Hematopoietic multipotent progenitor cell (in vitro differentiated cells): ENCODE data around the gene POLR1D. TPM values are rescaled to one million over a fixed set of nuclear protein-coding genes. Genes with fewer than 3 reads are reported as not detected.

Experiments used
- DNase-seq, 3 donors: peaks; one replicate each; pipeline ENCODE4 v3.0.0-alpha.2; 2011 to 2015; ENCODE audit warnings: low read depth in 2 of 3, low spot score in 2 of 3
- total RNA-seq: library from RNA; depleted of rRNA; stranded (reverse); fragments of >200 nt; gene quantifications from one replicate; pipeline ENCODE4 v1.2.3, GENCODE V29; 2012

Gene POLR1D
- total RNA-seq, 1 donor = 68.7 TPM

GRCh38 chr13:27637289-27637626, 15.6 kb downstream of the POLR1D start:
- DNase-seq = no peak

GRCh38 chr13:27638001-27638400, 16.3 kb downstream of the POLR1D start:
- DNase-seq = no peak

GRCh38 chr13:27638521-27638920, 16.8 kb downstream of the POLR1D start:
- no peak for DNase-seq

GRCh38 chr13:27639186-27639585, 17.5 kb downstream of the POLR1D start:
- no peak for DNase-seq

- no peak for DNase-seq
These were observed 20.2 kb downstream of the POLR1D start for GRCh38 chr13:27641711-27642502.

GRCh38 chr13:27643334-27644132, 21.8 kb downstream of the POLR1D start:
- no peak for DNase-seq

- DNase-seq = no peak
These were observed 22.6 kb downstream of the POLR1D start for GRCh38 chr13:27644302-27644701.

- no peak for DNase-seq
These were observed 28.6 kb downstream of the POLR1D start for GRCh38 chr13:27650312-27650711.

GRCh38 chr13:27654059-27654458, 32.4 kb downstream of the POLR1D start:
- DNase-seq = no peak

- no peak for DNase-seq
These were observed 33.1 kb downstream of the POLR1D start for GRCh38 chr13:27654816-27655215.

GRCh38 chr13:27657724-27658123, 36.0 kb downstream of the POLR1D start:
- no peak for DNase-seq

GRCh38 chr13:27658546-27658945, 36.9 kb downstream of the POLR1D start:
- DNase-seq = no peak

GRCh38 chr13:27659145-27659865, 37.6 kb downstream of the POLR1D start:
- no peak for DNase-seq

GRCh38 chr13:27660511-27660910, 38.8 kb downstream of the POLR1D start:
- DNase-seq = no peak

GRCh38 chr13:27661017-27661416, 39.3 kb downstream of the POLR1D start:
- DNase-seq = no peak

- DNase-seq = no peak
These were observed 41.2 kb downstream of the POLR1D start for GRCh38 chr13:27662738-27663470.

GRCh38 chr13:27663947-27664346, 42.3 kb downstream of the POLR1D start:
- no peak for DNase-seq

- DNase-seq = no peak
These were observed 43.6 kb downstream of the POLR1D start for GRCh38 chr13:27665333-27665732.

GRCh38 chr13:27665761-27666160, 44.1 kb downstream of the POLR1D start:
- no peak for DNase-seq

GRCh38 chr13:27666951-27667350, 45.3 kb downstream of the POLR1D start:
- no peak for DNase-seq

- DNase-seq = no peak
These were observed 46.3 kb downstream of the POLR1D start for GRCh38 chr13:27667946-27668345.
